GM10847 (cell line): ENCODE data around the gene DAB2IP.

Experiments used
- POLR2A ChIP-seq: IDR thresholded peaks from 2 replicates; pipeline ENCODE4 v1.6.1; 2011; ENCODE audit not compliant: insufficient read length; ENCODE audit errors: extremely low read depth

DAB2IP gene

DNA sequence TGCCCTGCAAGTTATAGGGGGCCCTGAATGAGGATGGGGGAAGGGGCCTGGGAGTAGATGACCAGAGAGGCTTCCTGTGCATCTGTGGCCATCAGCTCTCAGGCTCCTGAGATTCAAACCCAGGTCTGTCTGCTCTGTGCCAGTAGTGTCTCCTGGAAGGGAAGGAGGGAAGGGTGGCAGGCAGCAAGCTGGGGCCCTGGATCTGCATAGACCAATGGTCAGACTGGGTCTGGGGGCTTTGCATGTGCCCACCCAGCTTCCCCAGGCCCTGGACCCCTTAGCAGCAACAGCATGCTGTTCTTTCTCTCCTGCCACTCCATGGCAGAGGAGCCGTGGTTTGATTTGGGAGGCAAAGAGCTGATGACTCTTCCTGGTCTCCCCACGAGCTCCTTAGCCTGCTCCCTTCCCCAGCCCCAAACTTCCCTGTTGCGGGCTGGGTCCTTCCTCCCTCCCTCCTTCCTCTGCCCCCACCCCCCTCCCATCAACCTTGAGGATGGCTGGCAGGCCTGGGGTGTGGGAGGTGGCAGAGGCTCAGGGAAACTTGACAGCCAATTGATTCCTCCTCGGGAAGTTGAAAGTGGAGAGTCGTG is 31.6 kb downstream of the DAB2IP start:
- no peak for TF ChIP-seq POLR2A

GRCh38 chr9:121683652-121684051 is 32.2 kb downstream of the DAB2IP start:
- no peak for TF ChIP-seq POLR2A

DNA sequence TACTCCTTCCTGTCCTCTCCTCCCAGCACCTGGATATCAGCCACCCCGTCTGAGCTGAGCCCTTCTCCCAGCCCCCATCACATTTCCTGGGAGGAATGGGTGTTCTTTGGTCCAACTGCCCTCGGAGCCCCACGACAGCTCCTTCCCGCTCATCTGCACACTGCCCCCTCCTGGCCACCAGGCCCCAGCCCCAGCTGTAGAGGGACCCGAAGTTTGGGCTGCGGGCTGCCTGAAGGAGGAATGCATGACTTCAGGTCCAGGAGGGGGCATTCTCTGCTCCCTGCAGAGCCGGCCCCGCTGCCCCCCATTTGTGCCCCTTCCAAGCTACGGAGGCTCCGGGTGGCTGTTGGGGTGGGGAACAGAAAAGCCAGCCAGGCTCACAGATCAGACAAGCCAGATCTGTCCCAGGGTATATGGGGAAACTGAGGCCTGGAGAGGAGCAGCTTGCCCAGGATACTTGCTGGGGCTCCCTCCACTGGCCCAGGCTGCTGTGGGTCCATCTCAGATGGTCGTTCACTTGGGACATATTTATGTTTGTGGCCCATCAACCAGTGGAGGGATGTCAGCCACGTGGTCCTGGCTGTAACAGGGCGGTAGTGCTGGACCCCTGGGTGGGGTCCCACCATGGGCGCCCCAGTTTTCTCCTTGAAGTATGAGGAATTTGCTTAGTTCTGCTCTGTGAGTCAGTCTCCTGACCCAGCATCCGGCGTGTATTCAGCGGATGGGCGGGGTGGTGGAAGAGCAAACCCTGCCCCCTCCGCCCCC is 33.1 kb downstream of the DAB2IP start:
- TF ChIP-seq POLR2A, result no peak

GRCh38 chr9:121685146-121685794 is 33.8 kb downstream of the DAB2IP start:
- no peak for TF ChIP-seq POLR2A

DNA sequence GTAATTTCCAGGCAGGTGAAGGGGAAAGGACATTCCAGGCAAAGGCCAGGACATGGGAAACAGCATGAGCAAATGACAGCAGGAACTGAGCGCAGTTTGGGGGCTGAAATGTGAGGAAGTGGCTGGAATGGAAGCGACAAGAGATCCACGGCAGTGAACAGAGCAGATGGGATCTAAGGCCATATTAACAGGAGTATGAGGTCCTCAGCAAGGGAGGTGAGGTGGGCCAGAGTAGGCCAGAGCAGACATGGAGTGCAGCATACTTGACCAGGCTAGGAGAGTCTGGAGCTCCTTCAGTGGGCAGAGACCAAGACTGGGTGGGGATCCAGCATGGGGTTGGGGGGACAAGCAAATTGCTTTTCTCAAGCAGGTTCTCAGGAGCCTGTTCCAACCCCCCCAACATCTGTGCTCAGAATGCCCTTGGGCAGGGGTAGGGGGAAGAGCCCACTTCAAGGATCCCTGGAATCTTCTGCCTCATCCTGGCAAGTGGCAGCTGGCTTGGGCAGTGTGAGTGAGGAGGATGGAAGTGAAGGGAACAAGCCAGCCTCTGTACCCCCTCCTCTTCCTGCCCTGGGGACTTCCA is 34.5 kb downstream of the DAB2IP start:
- no peak for TF ChIP-seq POLR2A

GRCh38 chr9:121686930-121687541 is 35.6 kb downstream of the DAB2IP start:
- no peak for TF ChIP-seq POLR2A

- no peak for TF ChIP-seq POLR2A
Measured at GRCh38 chr9:121688146-121688680, 36.8 kb downstream of the DAB2IP start.

DNA sequence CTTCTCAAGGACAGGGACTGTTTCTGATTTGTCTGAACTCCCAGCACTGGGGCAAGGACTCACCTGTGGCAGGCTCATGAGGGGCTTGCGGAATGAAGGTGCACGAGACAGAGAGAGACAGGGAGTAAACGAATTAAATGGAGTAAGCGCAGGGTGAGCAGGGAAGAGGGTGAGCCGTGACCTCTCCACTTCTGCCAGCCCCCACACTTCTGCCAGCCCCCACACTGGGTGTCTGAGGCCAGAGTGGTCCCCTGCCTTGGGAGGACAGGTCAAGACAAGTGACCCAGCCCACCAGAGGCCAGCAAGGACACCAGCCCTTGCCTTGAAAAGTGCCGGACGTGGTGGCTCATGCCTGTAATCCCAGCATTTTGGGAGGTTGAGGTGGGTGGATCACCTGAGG is 37.2 kb downstream of the DAB2IP start:
- no peak for TF ChIP-seq POLR2A

DNA sequence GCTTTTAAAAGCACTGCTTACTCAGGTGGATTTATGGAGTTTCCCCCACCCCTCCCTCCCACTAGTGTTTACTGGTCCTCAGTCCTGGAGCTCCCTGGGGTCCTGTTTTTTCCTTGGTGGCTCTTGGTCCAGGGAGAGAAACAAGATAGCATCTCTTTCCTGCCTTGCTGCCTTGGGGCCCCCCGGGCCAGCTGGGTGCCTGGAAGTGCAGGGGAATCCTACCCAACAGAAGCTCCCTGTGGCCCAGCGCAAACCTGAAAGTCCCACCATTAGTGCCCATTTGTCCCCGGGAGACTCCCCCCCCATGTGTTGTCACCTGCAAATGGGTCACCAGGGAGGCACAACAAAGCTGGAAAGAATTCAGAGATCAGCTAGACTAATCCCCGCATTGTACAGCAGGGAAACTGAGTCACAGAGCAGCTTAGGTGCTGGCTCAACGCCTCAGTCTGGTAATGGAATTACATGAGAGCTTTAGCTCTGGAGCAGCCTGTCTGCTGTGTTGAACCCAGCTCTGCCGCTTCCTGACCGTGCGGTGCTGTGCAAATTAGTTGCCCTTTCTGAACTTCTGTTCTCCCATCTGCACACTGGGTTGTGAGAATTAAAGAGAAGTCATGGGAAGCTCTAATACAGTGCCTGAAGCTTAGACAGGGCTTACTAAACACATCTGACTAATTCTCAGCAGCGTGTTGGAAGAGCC is 38.2 kb downstream of the DAB2IP start:
- no peak for TF ChIP-seq POLR2A

GRCh38 chr9:121690316-121690715 is 38.9 kb downstream of the DAB2IP start:
- no peak for TF ChIP-seq POLR2A

DNA sequence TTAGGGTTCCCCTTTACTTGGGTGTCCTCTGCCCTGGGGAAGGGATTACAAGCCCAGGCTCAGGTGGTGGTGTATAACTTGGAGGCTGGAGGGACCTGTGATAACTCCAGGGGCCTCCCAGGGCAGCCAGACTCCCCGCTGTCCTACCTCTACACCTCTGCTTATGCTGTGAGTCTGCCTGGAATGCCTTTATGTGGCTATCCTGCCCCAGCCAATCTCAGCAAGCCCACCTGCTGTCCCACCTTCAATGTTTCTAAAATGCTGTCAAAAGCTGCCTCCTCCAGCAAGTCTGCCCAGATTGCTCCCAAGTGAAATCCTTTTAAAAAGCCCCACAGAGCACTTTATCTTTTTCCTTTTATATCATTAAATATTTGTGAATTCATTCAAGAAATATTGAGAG is 39.3 kb downstream of the DAB2IP start:
- no peak for TF ChIP-seq POLR2A

DNA sequence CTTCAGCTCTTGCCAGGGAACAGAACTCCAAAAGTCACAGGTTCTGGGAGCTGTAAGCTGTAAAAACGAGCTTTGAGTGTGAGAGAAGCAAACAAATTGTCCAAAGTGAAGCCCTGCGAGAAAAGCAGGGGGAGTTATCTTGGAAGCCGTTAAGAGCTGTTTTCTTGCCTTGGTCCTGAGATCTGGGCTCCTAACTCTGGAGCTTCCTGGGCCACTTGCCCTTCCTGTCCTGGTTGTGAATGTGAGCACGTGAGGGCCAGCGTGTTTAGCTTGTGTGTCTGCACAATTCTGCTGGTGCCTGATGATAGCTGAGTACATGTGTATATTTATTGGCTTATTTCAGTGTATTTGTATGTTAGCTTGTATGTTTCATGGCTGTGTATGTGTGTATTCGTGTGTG is 40.5 kb downstream of the DAB2IP start:
- TF ChIP-seq POLR2A, result no peak

GRCh38 chr9:121692606-121693387 is 41.4 kb downstream of the DAB2IP start:
- no peak for TF ChIP-seq POLR2A

GRCh38 chr9:121693388-121693670 is 41.9 kb downstream of the DAB2IP start:
- no peak for TF ChIP-seq POLR2A
